HG02610 (cell line): ENCODE results near the gene UBA1.

Experiments
- ATAC-seq: cut with Tn5 transposase; IDR thresholded peaks from one replicate; pipeline ENCODE4 v1.9.1; 2021; ENCODE audit warnings: mild to moderate bottlenecking, moderate library complexity; ENCODE audit not compliant: unreplicated experiment

Gene UBA1

GRCh38 chrX:47169726-47170515, 23.7 kb upstream of the UBA1 start:
- ATAC-seq = no peak

GRCh38 chrX:47170861-47171692, 22.6 kb upstream of the UBA1 start:
- ATAC-seq = no peak

- ATAC-seq = no peak
These were observed 21.6 kb upstream of the UBA1 start for GRCh38 chrX:47171996-47172395.

- ATAC-seq = no peak
These were observed 21.1 kb upstream of the UBA1 start for GRCh38 chrX:47172549-47172948.

- no peak for ATAC-seq
These were observed 20.4 kb upstream of the UBA1 start for GRCh38 chrX:47172971-47173792.

- ATAC-seq = no peak
These were observed 19.3 kb upstream of the UBA1 start for GRCh38 chrX:47174376-47174775.

- ATAC-seq = no peak
These were observed 18.6 kb upstream of the UBA1 start for GRCh38 chrX:47174846-47175587.

GRCh38 chrX:47175588-47175980, 18.0 kb upstream of the UBA1 start:
- ATAC-seq = no peak

- no peak for ATAC-seq
These were observed 17.4 kb upstream of the UBA1 start for GRCh38 chrX:47176101-47176740.

GRCh38 chrX:47177079-47177478, 16.6 kb upstream of the UBA1 start:
- ATAC-seq = no peak

- no peak for ATAC-seq
These were observed 15.3 kb upstream of the UBA1 start for GRCh38 chrX:47178337-47178736.

GRCh38 chrX:47179221-47179927, 14.3 kb upstream of the UBA1 start:
- no peak for ATAC-seq

GRCh38 chrX:47179928-47180255, 13.7 kb upstream of the UBA1 start:
- no peak for ATAC-seq

- ATAC-seq = no peak
These were observed 13.3 kb upstream of the UBA1 start for GRCh38 chrX:47180346-47180745.

- no peak for ATAC-seq
These were observed 12.3 kb upstream of the UBA1 start for GRCh38 chrX:47181301-47181700.

GRCh38 chrX:47182106-47182700, 11.4 kb upstream of the UBA1 start:
- no peak for ATAC-seq

- no peak for ATAC-seq
These were observed 9.1 kb upstream of the UBA1 start for GRCh38 chrX:47184486-47184885.

- ATAC-seq = no peak
These were observed 8.4 kb upstream of the UBA1 start for GRCh38 chrX:47185241-47185640.

- no peak for ATAC-seq
These were observed 7.4 kb upstream of the UBA1 start for GRCh38 chrX:47186096-47186740.
